Measurements from ENCODE around the gene DICER1.
"Not testable (repeated sequence)": the region's sequence is repeated elsewhere in the genome, so short reads cannot be mapped to it uniquely, and the experiment has no call there.

Gene DICER1

GRCh38 chr14:95157327-95158189 is at the start of gene DICER1:
Gene DICER1, minus strand, starts transcription at chr14:95157529. Its CDS starts 24,071 bp downstream, at chr14:95133458.
- peak; percentile 92 for DNase-seq

GRCh38 chr14:95206534-95206933 is 49.2 kb upstream of the DICER1 start:
- no peak for DNase-seq

- DNase-seq: peak; percentile 80
Measured at GRCh38 chr14:95204705-95205104, 47.4 kb upstream of the DICER1 start.

- DNase-seq: not testable (repeated sequence)
Measured at GRCh38 chr14:95201745-95202144, 44.4 kb upstream of the DICER1 start.

GRCh38 chr14:95200404-95200803 is 43.1 kb upstream of the DICER1 start:
- DNase-seq: peak; percentile 62

- no peak for DNase-seq
Measured at GRCh38 chr14:95199298-95199983, 42.1 kb upstream of the DICER1 start.

GRCh38 chr14:95198320-95198719 is 41.0 kb upstream of the DICER1 start:
- DNase-seq: no peak

GRCh38 chr14:95197551-95197950 is 40.2 kb upstream of the DICER1 start:
- DNase-seq: no peak

- no peak for DNase-seq
Measured at GRCh38 chr14:95196826-95197545, 39.7 kb upstream of the DICER1 start.

- DNase-seq: no peak
Measured at GRCh38 chr14:95196268-95196667, 38.9 kb upstream of the DICER1 start.

GRCh38 chr14:95195031-95195430 is 37.7 kb upstream of the DICER1 start:
- no peak for DNase-seq

- no peak for DNase-seq
Measured at GRCh38 chr14:95193081-95193480, 35.8 kb upstream of the DICER1 start.

- DNase-seq: no peak
Measured at GRCh38 chr14:95192311-95192710, 35.0 kb upstream of the DICER1 start.

- no peak for DNase-seq
Measured at GRCh38 chr14:95191445-95192199, 34.3 kb upstream of the DICER1 start.

GRCh38 chr14:95190857-95191256 is 33.5 kb upstream of the DICER1 start:
- no peak for DNase-seq

- no peak for DNase-seq
Measured at GRCh38 chr14:95190346-95190840, 33.1 kb upstream of the DICER1 start.

- peak; percentile 99 for DNase-seq
Measured at GRCh38 chr14:95189367-95190132, 32.2 kb upstream of the DICER1 start.

- DNase-seq: no peak
Measured at GRCh38 chr14:95188380-95188779, 31.1 kb upstream of the DICER1 start.

- DNase-seq: no peak
Measured at GRCh38 chr14:95185767-95186392, 28.6 kb upstream of the DICER1 start.

- DNase-seq: no peak
Measured at GRCh38 chr14:95185033-95185766, 27.9 kb upstream of the DICER1 start.

GRCh38 chr14:95184413-95184790 is 27.1 kb upstream of the DICER1 start:
- DNase-seq: no peak
